K562 (cell line): ENCODE results near the gene TPBGL. TPM values are rescaled to one million over a fixed set of nuclear protein-coding genes. Genes with fewer than 3 reads are reported as not detected.

Experiments
- ATAC-seq: fragments of 200-7000 bp; cut with Tn5 transposase; 3 replicates; pipeline ENCODE4 v1.9.1; 2020; ENCODE audit warnings: moderate library complexity
- BruUV-seq: library from RNA; stranded (reverse); fragments of 400-500 nt; replicated peaks from 2 replicates; lab custom pipeline; 2021; lab: Mats Ljungman, UMichigan
- CTCF ChIA-PET: fragments of 300-600 bp; formaldehyde crosslinking; extraction: SDS; loops from one replicate; lab custom pipeline; 2021; ENCODE audit warnings: low intra/inter-chr PET ratio; lab: Yijun Ruan, JAX
- POLR2A ChIA-PET: fragments of 300-600, 350-650 bp; sonication (Branson Sonifier 250); formaldehyde crosslinking; extraction: SDS; loops from one replicate; lab custom pipeline; 2021; ENCODE audit warnings: antibody characterized with exemption, inconsistent platforms; lab: Yijun Ruan, JAX
- DNase-seq, 4 experiments: peaks; one replicate each; pipeline versions ENCODE4 v3.0.0 to v3.0.0-alpha.2; 2011 to 2018; ENCODE audit warnings: low spot score in 3 of 4, mixed read lengths in 3 of 4; ENCODE audit errors: extremely low read depth in 1 of 4
- FAIRE-seq: peaks from 2 replicates; lab custom pipeline; 2011; peaks lifted over from hg19 to GRCh38; lab: Jason Lieb, UNC
- H2AFZ ChIP-seq: 2 replicates; pipeline ENCODE4 v1.6.0; 2011; ENCODE audit warnings: low read depth, low read length, control low read depth, inconsistent platforms
- H3K27ac ChIP-seq: fragments of 200-600 bp; 3 replicates; pipeline ENCODE4 v1.8.0; 2011; ENCODE audit warnings: low read depth, mild to moderate bottlenecking, control low read depth, inconsistent platforms, low read length, moderate library complexity, mixed read lengths; ENCODE audit errors: extremely low read depth
- H3K27me3 ChIP-seq, 2 experiments: fragments of 300-600 bp in 1 of 2; 2 replicates in 1 of 2; 3 replicates in 1 of 2; pipeline versions ENCODE4 v1.6.0 to v1.8.0; 2011; ENCODE audit warnings: inconsistent platforms in 2 of 2, low read length in 2 of 2, mild to moderate bottlenecking in 1 of 2, mixed read lengths in 1 of 2, moderate library complexity in 1 of 2; ENCODE audit not compliant: control insufficient read depth in 2 of 2, insufficient read depth in 2 of 2
- H3K36me3 ChIP-seq: fragments of 300-600 bp; 3 replicates; pipeline ENCODE4 v1.8.0; 2011; ENCODE audit warnings: mild to moderate bottlenecking, low read length, inconsistent platforms; ENCODE audit not compliant: control insufficient read depth, insufficient read depth
- H3K4me1 ChIP-seq, 2 experiments: fragments of 200-600 bp in 1 of 2; replicated peaks in 1 of 2; 2 replicates in 1 of 2; 3 replicates in 1 of 2; pipeline versions ENCODE4 v1.5.1 to v1.8.0; 2011; ENCODE audit warnings: inconsistent platforms in 2 of 2, low read length in 2 of 2, mild to moderate bottlenecking in 1 of 2, mixed read lengths in 1 of 2, moderate library complexity in 1 of 2; ENCODE audit not compliant: control insufficient read depth in 2 of 2, insufficient read depth in 2 of 2
- H3K4me2 ChIP-seq: 2 replicates; pipeline ENCODE4 v1.6.1; 2011; ENCODE audit warnings: low read length, control low read depth, inconsistent platforms, mixed read lengths; ENCODE audit not compliant: insufficient read depth
- H3K4me3 ChIP-seq: fragments of 200-600 bp; sonication (generic), shearing (Covaris generic); 2 replicates; pipeline ENCODE4 v1.5.1; 2016; ENCODE audit warnings: control low read depth, inconsistent platforms
- H3K79me2 ChIP-seq: fragments of 200-600 bp; 3 replicates; pipeline ENCODE4 v1.8.0; 2011; ENCODE audit warnings: low read length, inconsistent platforms; ENCODE audit not compliant: control insufficient read depth, insufficient read depth
- H3K9ac ChIP-seq, 2 experiments: 2 replicates each; pipeline versions ENCODE4 v1.6.0 to v1.6.1; 2011; ENCODE audit warnings: low read depth in 2 of 2, low read length in 2 of 2, control low read depth in 1 of 2, inconsistent platforms in 1 of 2, mild to moderate bottlenecking in 1 of 2, mixed read lengths in 1 of 2; ENCODE audit not compliant: insufficient read depth in 1 of 2
- H3K9me1 ChIP-seq: one replicate; pipeline ENCODE4 v1.6.0; 2011; ENCODE audit warnings: inconsistent platforms, mild to moderate bottlenecking, low read length, moderate library complexity; ENCODE audit not compliant: control insufficient read depth, insufficient read depth
- H3K9me3 ChIP-seq: replicated peaks from 2 replicates; pipeline ENCODE4 v1.5.1; 2011; ENCODE audit warnings: low read depth, low read length, inconsistent platforms; ENCODE audit not compliant: control insufficient read depth, insufficient read depth
- H4K20me1 ChIP-seq: replicated peaks from 2 replicates; pipeline ENCODE4 v1.6.1; 2011; ENCODE audit warnings: low read length, inconsistent platforms, mixed read lengths; ENCODE audit not compliant: control insufficient read depth, insufficient read depth
- FOXM1 ChIP-seq, 2 experiments: fragments of 450-650 bp in 1 of 2; sonication (generic) in 1 of 2; formaldehyde crosslinking in 1 of 2; IDR thresholded peaks; 2 replicates each; pipeline versions ENCODE4 v1.6.1 to v1.9.0; 2017 to 2022; ENCODE audit warnings: low read depth in 2 of 2, mild to moderate bottlenecking in 2 of 2, missing genetic modification reagents in 1 of 2, moderate library complexity in 1 of 2
- NFRKB ChIP-seq: fragments of 450-650 bp; IDR thresholded peaks from 2 replicates; pipeline ENCODE4 v1.6.1; 2016; ENCODE audit warnings: low read depth
- NRF1 ChIP-seq, 2 experiments: fragments of 450-650 bp; IDR thresholded peaks in 1 of 2; conservative IDR thresholded peaks in 1 of 2; 2 replicates each; pipeline ENCODE4 v1.6.1; 2014; ENCODE audit warnings: mild to moderate bottlenecking in 2 of 2
- ZNF584 ChIP-seq: fragments of 200-800 bp; sonication (Bioruptor generic); IDR thresholded peaks from 2 replicates; pipeline ENCODE4 v1.6.1; 2016; ENCODE audit warnings: low read depth, mild to moderate bottlenecking, missing genetic modification characterization, missing compliant biosample characterization
- ZNF589 ChIP-seq: fragments of 200-800 bp; sonication (Bioruptor generic); IDR thresholded peaks from 2 replicates; pipeline ENCODE4 v1.6.1; 2016; ENCODE audit warnings: low read depth, missing genetic modification characterization, missing compliant biosample characterization
- WGBS: fragments of 100-300 bp; shearing (Covaris generic); methylation state at CpG from one replicate; pipeline ENCODE4 v1.1.6; 2016; ENCODE audit warnings: low coverage, mixed read lengths; ENCODE audit not compliant: insufficient coverage; ENCODE audit errors: missing lambda C conversion rate; 5-methylcytosine and 5-hydroxymethylcytosine counted together
- in situ Hi-C: fragments of 300-500 bp; cut with MboI; formaldehyde crosslinking; loops from 4 replicates; pipeline ENCODE4 v1.15.0; 2018; ENCODE audit warnings: inconsistent platforms, mixed read lengths
- intact Hi-C: fragments of 100-400 bp; cut with micrococcal nuclease; formaldehyde crosslinking; loops from 2 replicates; pipeline ENCODE4 v1.14.2; 2022
- polyA plus RNA-seq, 8 experiments: library from polyadenylated mRNA; depleted of rRNA in 4 of 8; stranded (reverse) in 5 of 8; unstranded in 3 of 8; fragments of >200 nt; fragmentation: Nextera tagmentation in 2 of 8; fragmentation: Illumina TruSeq in 1 of 8; extraction: Ambion mirVana in 2 of 8; extraction: Trizol in 1 of 8; gene quantifications; 2 replicates each; pipeline versions ENCODE4 v1.2.1 to v1.2.3, GENCODE V29; 2011 to 2014; ENCODE audit warnings: inconsistent platforms in 1 of 8, missing spikeins in 1 of 8
- total RNA-seq, 7 experiments: library from RNA; depleted of rRNA in 6 of 7; stranded (reverse); fragments of >200 nt in 6 of 7; fragmentation: Illumina TruSeq in 2 of 7; extraction: Trizol in 2 of 7; gene quantifications; 2 replicates each; pipeline versions ENCODE4 v1.2.1 to v1.2.3, GENCODE V29; 2011 to 2021; ENCODE audit warnings: low replicate concordance in 1 of 7
- TF ChIP-seq, protein P1 (sequence below): fragments of 200-800 bp; sonication (Bioruptor generic); IDR thresholded peaks from 2 replicates; pipeline ENCODE4 v1.6.1; 2017; ENCODE audit warnings: missing genetic modification characterization, missing compliant biosample characterization

Gene TPBGL
- total and polyA plus RNA-seq, 9 of the 15 experiments (the other 6 are each of a cell fraction or from before 2014, with no cell fraction given), result 0.04 to 0.11 (median 0.06) TPM; not detected in 6

DNA sequence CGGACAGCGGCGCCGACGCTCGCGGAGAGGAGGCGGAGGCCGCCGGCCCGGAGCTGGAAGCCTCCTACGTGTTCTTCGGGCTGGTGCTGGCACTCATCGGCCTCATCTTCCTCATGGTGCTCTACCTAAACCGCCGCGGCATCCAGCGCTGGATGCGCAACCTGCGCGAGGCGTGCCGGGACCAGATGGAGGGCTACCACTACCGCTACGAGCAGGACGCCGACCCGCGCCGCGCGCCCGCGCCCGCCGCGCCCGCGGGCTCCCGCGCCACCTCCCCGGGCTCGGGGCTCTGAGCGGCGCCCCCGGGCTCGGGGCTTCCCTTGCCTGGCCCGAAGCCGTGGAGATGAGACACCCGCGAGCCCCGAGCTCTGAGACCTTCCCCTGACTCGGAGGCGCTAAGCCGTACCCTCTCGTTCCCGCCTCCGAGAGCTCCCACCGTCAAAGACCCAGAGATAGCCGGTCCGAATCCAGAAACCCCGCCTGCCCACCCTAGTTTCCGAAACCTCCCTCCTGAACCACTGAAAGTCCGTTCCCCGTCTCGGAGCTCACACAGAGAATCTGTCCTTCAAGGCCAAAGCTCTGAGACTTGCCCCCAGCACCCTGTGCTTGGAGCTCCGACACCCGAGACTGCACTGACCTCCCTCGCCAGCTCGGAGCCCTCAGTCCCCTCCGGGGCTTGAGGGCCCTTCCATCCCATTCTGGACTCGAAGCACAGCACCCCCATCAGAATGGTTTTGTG lies 1.5 kb downstream of the TPBGL start:
- Histone ChIP-seq H3K79me2 (no peaks in the 10 kb centered on the region), H3K9me1 (peaks cover 4% of the 10 kb centered on the region), H3K4me2 (peak overlapping the region; percentile 75), H3K9ac (peak overlapping the region in 1 of 2 experiments; percentile 88; a peak in 2 of 4 replicates), H2AFZ (peak overlapping the region; percentile 93), H3K36me3 (no peaks in the 10 kb centered on the region), H4K20me1 (peaks cover 24% of the 10 kb centered on the region), H3K4me1 (peaks cover 3 to 23% of the 10 kb centered on the region in 2 experiments; a peak in 4 of 5 replicates), H3K9me3 (no peaks in the 10 kb centered on the region), H3K27ac (no peak overlapping the region), H3K27me3 (peaks cover 24 to 52% of the 10 kb centered on the region in 2 experiments), H3K4me3 (peak overlapping the region; percentile 51)
- intact Hi-C loops, result loop anchor here (10.0 kb wide), 1 partner anchor 537 kb away; no protein-coding TSS in a partner anchor
- WGBS, result 5% methylated on average over 62 of the region's 72 CpGs
- ChIA-PET POLR2A (interaction anchor here (0.6 to 1.9 kb wide), 10 partner anchors 12 to 270 kb away, joined by 3 to 8 read pairs (median 3); partner anchors contain the start of gene NEU3), CTCF (interaction anchor here (0.6 to 1.4 kb wide), 11 partner anchors 38 to 543 kb away, joined by 3 to 7 read pairs (median 3); no protein-coding TSS in a partner anchor)
- BruUV-seq, result no TSS peak
- FAIRE-seq (no peak), DNase-seq (no peak), ATAC-seq (peak; percentile 40; the same call in 2 of the 3 replicates)
- in situ Hi-C loops, result no loop called here
- no peak for TF ChIP-seq NFRKB
- no peak for TF ChIP-seq FOXM1 (IDR thresholded peaks at IDR 0.05; ENCODE audit: low read depth)
- peak; percentile 5; the same call in 1 of the 2 replicates for TF ChIP-seq FOXM1 (CRISPR knock-in tag; IDR thresholded peaks at IDR 0.05; ENCODE audit: low read depth)
- TF ChIP-seq NRF1 (conservative IDR thresholded peaks at IDR 0.05 in 1 of 2, IDR thresholded peaks at IDR 0.05 in 1 of 2), result peak in 1 of 2 experiments; percentile 86; a peak in 3 of 4 replicates
- TF ChIP-seq, protein P1, sequence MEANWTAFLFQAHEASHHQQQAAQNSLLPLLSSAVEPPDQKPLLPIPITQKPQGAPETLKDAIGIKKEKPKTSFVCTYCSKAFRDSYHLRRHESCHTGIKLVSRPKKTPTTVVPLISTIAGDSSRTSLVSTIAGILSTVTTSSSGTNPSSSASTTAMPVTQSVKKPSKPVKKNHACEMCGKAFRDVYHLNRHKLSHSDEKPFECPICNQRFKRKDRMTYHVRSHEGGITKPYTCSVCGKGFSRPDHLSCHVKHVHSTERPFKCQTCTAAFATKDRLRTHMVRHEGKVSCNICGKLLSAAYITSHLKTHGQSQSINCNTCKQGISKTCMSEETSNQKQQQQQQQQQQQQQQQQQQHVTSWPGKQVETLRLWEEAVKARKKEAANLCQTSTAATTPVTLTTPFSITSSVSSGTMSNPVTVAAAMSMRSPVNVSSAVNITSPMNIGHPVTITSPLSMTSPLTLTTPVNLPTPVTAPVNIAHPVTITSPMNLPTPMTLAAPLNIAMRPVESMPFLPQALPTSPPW, result 0 out of 2 replicates have a peak, but pooled peaks have one; percentile 41
- TF ChIP-seq ZNF589 (CRISPR knock-in tag), result peak; percentile 21; the same call in 1 of the 2 replicates
- 0 out of 2 replicates have a peak, but pooled peaks have one; percentile 26 for TF ChIP-seq ZNF584
